Activated CD4-positive, alpha-beta memory T cell treated with anti-CD3 and anti-CD28 coated beads for 36 hours (primary cell): Measurements from ENCODE around the gene TTC31. TPM values are rescaled to one million over a fixed set of nuclear protein-coding genes. Genes with fewer than 3 reads are reported as not detected.

Source experiments
- total RNA-seq, 2 experiments: library from RNA; stranded (reverse); gene quantifications; one replicate each; pipeline ENCODE4 v1.2.3, GENCODE V29; 2021

The TTC31 gene
- total RNA-seq, 2 experiments from 2014 or later = 27.3 to 29.1 TPM

Other genes with a start within 250 kb of the TTC31 start
- 1 to 10 TPM; 2.9 to 3.1 TPM for gene SLC4A5, start 139.7 kb upstream of the TTC31 start, total RNA-seq
- gene DCTN1, start 102.8 kb upstream of the TTC31 start, total RNA-seq = 10 to 100 TPM; 75.6 to 79.5 TPM
- gene C2orf81, start 61.5 kb upstream of the TTC31 start, total RNA-seq = 1 to 10 TPM; 2.4 to 2.8 TPM
- gene WDR54, start 61.4 kb upstream of the TTC31 start, total RNA-seq = 100 to 1,000 TPM; 101 TPM
- gene RTKN, start 41.1 kb upstream of the TTC31 start, total RNA-seq = 1 to 10 TPM; 1.4 to 1.6 TPM
- gene INO80B, start 28.0 kb upstream of the TTC31 start, total RNA-seq = 10 to 100 TPM; 32.8 to 35.0 TPM
- 10 to 100 TPM; 32.9 to 35.9 TPM for gene WBP1, start 24.6 kb upstream of the TTC31 start, total RNA-seq
- 10 to 100 TPM; 56.5 to 58.2 TPM for gene MOGS, start 17.7 kb upstream of the TTC31 start, total RNA-seq
- 100 to 1,000 TPM; 117 to 121 TPM for gene MRPL53, start 10.4 kb upstream of the TTC31 start, total RNA-seq
- 10 to 100 TPM; 10.1 to 10.8 TPM for gene CCDC142, start 83 bp upstream of the TTC31 start, total RNA-seq
- gene LBX2, start 16.5 kb downstream of the TTC31 start, total RNA-seq = under 1 TPM; 0.52 to 0.63 TPM
- gene PCGF1, start 24.6 kb downstream of the TTC31 start, total RNA-seq = 10 to 100 TPM; 22.6 to 26.0 TPM
- under 1 TPM; 0.52 to 0.94 TPM for gene TLX2, start 31.4 kb downstream of the TTC31 start, total RNA-seq
- gene DQX1, start 43.1 kb downstream of the TTC31 start, total RNA-seq = under 1 TPM; 0.33 to 0.56 TPM
- gene AUP1, start 46.6 kb downstream of the TTC31 start, total RNA-seq = 10 to 100 TPM; 92.1 to 98.0 TPM
- gene HTRA2, start 46.9 kb downstream of the TTC31 start, total RNA-seq = 10 to 100 TPM; 70.6 to 72.3 TPM
- 1 to 10 TPM in 1 of 2 experiments, under 1 TPM in 1; 0.90 to 1.1 TPM for gene LOXL3, start 70.9 kb downstream of the TTC31 start, total RNA-seq
- gene DOK1, start 71.6 kb downstream of the TTC31 start, total RNA-seq = 10 to 100 TPM; 23.1 to 24.5 TPM
- gene M1AP, start 165.2 kb downstream of the TTC31 start, total RNA-seq = not detected
- gene SEMA4F, start 171.2 kb downstream of the TTC31 start, total RNA-seq = 1 to 10 TPM; 7.7 to 7.9 TPM